IPS-15b (cell line): Measurements from ENCODE around the gene NCR2.
"Not testable (repeated sequence)": the region's sequence is repeated elsewhere in the genome, so short reads cannot be mapped to it uniquely, and the experiment has no call there.

Experiments used
- H3K27me3 ChIP-seq: one replicate; pipeline ENCODE4 v1.6.1; 2013; ENCODE audit warnings: low read length; ENCODE audit not compliant: control insufficient read depth, insufficient read depth
- H3K36me3 ChIP-seq: one replicate; pipeline ENCODE4 v1.6.1; 2013; ENCODE audit warnings: low read length; ENCODE audit not compliant: control insufficient read depth, insufficient read depth
- H3K4me1 ChIP-seq: one replicate; pipeline ENCODE4 v1.6.1; 2013; ENCODE audit warnings: mild to moderate bottlenecking, low read length; ENCODE audit not compliant: control insufficient read depth, insufficient read depth
- H3K4me3 ChIP-seq: one replicate; pipeline ENCODE4 v1.5.1; 2013; ENCODE audit warnings: low read depth, low read length
- H3K9ac ChIP-seq: one replicate; pipeline ENCODE4 v1.6.1; 2013; ENCODE audit warnings: low read depth, mild to moderate bottlenecking, low read length
- H3K9me3 ChIP-seq: one replicate; pipeline ENCODE4 v1.6.1; 2013; ENCODE audit warnings: mild to moderate bottlenecking, low read length; ENCODE audit not compliant: control insufficient read depth, insufficient read depth

Gene NCR2, protein sequence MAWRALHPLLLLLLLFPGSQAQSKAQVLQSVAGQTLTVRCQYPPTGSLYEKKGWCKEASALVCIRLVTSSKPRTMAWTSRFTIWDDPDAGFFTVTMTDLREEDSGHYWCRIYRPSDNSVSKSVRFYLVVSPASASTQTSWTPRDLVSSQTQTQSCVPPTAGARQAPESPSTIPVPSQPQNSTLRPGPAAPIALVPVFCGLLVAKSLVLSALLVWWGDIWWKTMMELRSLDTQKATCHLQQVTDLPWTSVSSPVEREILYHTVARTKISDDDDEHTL

GRCh38 chr6:41335296-41335695, at the start of gene NCR2:
Gene NCR2 (plus strand): TSS chr6:41335608. CDS start chr6:41335877, 269 bp downstream.
- Histone ChIP-seq H3K4me3 (no peak within 1 kb of the TSS), H3K27me3 (no peaks in the 10 kb centered on the region), H3K9me3 (no peaks in the 10 kb centered on the region), H3K36me3 (no peaks in the 10 kb centered on the region), H3K9ac (no peak within 1 kb of the TSS), H3K4me1 (no peaks in the 10 kb centered on the region)

DNA sequence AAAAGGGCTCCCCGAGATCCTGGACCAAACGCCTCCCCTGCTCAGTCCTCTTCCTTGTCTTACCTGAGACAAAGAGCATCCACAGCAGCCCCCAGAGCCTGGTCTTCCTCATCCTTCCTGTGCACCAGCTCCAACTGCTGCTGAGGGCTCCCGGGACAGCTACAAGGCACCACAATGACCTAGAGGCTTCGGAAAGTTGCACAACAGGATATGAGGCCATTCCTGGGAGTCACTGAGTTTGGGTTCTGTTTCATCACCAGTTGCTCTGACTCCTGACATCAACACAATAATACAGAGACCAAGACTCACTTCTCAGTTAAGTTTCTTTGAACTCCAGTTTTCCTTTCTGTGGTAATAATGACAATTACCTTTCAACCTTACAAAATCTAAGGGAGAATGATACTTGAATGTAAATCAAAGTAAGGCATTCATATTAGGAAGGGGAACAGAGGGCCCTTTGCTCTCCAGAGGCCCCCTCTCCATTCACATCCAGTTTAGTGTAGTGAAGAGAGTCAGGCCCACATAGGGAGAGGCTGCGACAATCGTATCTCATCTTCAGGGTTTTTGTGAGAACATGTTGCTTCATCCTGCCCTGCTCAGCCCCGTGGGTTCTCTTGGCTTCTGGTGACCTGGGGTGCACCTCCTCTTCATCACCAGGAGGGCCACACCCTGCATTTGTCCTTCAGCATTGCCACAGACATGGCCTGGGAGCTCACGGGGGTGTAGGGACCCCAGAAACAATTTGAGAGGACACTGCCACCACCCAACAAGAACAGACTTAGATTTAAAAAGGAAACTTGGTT, 48.7 kb upstream of the NCR2 start, which contains the start of gene TREM1:
Gene TREM1, minus strand, starts transcription at position 139 of the 803 bp plus-strand sequence. Its CDS starts 27 bp downstream, at position 112.
- peaks cover 5% of the 10 kb centered on the region for H3K4me1 ChIP-seq
- no peak within 1 kb of the TSS for H3K4me3 ChIP-seq
- H3K9ac ChIP-seq, result no peak within 1 kb of the TSS
- H3K36me3 ChIP-seq, result no peaks in the 10 kb centered on the region
- H3K9me3 ChIP-seq, result no peaks in the 10 kb centered on the region
- peaks cover 40% of the 10 kb centered on the region for H3K27me3 ChIP-seq

- Histone ChIP-seq H3K4me3 (no peak overlapping the region), H3K9ac (no peak overlapping the region), H3K4me1 (peaks cover 5% of the 10 kb centered on the region), H3K27me3 (peaks cover 52% of the 10 kb centered on the region), H3K9me3 (no peaks in the 10 kb centered on the region), H3K36me3 (no peaks in the 10 kb centered on the region)
Measured at GRCh38 chr6:41288030-41288753, 47.2 kb upstream of the NCR2 start.

GRCh38 chr6:41288754-41289129, 46.7 kb upstream of the NCR2 start:
- Histone ChIP-seq H3K4me3 (no peak overlapping the region), H3K27me3 (peaks cover 57% of the 10 kb centered on the region), H3K9me3 (no peaks in the 10 kb centered on the region), H3K36me3 (no peaks in the 10 kb centered on the region), H3K9ac (no peak overlapping the region), H3K4me1 (peaks cover 5% of the 10 kb centered on the region)

DNA sequence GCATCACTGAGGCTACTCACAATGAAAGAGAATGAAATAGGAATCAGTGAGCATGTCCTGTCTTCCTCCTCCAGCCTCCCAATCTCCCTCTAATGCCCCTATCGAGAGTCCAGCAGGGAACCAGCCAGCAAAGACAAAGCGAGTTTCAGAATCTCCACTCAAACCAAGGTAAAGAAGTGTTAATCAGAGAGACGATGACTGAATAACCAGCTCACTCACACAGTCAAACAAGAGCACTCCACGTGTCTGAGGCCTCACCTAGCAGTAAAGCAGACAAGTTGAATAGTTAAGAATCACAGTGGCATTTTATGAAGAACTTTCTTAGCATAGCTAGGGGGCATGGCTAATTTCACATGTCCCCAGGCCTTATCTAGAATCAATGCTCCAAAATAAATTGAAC, 45.6 kb upstream of the NCR2 start:
- H3K9me3 ChIP-seq, result no peaks in the 10 kb centered on the region
- no peaks in the 10 kb centered on the region for H3K36me3 ChIP-seq
- H3K4me1 ChIP-seq, result peaks cover 7% of the 10 kb centered on the region
- no peak overlapping the region for H3K4me3 ChIP-seq
- H3K9ac ChIP-seq, result no peak overlapping the region
- peaks cover 62% of the 10 kb centered on the region for H3K27me3 ChIP-seq

DNA sequence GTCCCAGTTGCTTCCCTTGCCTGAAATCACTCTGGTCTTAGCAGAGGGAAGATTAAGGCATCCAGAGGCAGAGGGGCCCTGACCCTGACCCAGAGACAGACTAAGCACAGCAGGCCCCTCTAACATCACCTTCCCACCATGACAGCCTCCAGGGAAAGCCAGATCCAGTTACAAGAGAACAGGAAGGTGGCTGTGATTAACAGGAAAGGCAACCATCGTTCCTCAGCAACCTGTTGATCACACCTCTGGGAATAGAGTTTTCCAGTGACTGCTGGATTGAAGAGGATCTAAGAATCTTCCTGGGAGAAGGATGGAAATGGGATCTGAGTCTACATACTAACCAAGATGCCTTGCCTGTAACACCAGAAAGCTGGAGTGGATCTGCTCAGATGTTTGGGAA, 43.7 kb upstream of the NCR2 start:
- Histone ChIP-seq H3K27me3 (peaks cover 50% of the 10 kb centered on the region), H3K4me1 (peaks cover 11% of the 10 kb centered on the region), H3K36me3 (no peaks in the 10 kb centered on the region), H3K9me3 (peaks cover 3% of the 10 kb centered on the region), H3K9ac (no peak overlapping the region), H3K4me3 (no peak overlapping the region)

DNA sequence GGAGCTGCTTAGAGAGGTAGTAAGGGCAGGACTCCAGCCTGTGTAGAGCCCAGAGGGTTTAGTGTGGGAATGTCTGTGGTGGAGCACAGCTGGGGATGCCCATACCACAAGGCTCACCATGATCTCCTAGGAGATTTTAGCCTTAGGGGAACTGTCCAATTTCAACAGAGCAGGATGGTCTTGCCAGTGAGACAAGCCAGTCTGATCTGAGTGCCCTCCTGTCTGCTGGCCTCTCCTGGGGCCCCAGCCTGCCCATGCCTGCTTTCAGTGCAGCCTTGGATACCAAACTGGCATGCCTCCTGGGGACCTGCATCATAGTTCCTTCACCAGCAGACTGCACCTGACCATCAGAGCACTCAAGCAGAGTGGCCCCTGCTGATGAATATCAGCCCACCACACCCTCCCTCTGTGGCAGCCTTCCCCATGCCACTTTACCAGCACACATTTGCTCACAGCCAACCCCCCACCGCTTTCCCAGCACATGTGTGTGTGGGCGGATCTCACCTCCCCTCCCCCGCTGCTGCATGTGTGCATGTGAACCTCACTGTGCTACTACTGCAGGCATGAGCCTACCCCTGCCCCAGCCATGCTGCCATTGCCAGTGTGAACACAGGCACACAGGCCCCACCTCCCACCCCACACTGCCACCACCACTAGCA, 41.1 kb upstream of the NCR2 start:
- H3K4me3 ChIP-seq, result no peak overlapping the region
- peaks cover 5% of the 10 kb centered on the region for H3K9me3 ChIP-seq
- no peak overlapping the region for H3K9ac ChIP-seq
- H3K4me1 ChIP-seq, result peaks cover 11% of the 10 kb centered on the region
- H3K27me3 ChIP-seq, result peaks cover 43% of the 10 kb centered on the region
- no peaks in the 10 kb centered on the region for H3K36me3 ChIP-seq

GRCh38 chr6:41297248-41297647, 38.2 kb upstream of the NCR2 start:
- H3K36me3 ChIP-seq, H3K9me3 ChIP-seq, H3K4me3 ChIP-seq, H3K9ac ChIP-seq, H3K4me1 ChIP-seq: not testable (repeated sequence)
- peaks cover 19% of the 10 kb centered on the region for H3K27me3 ChIP-seq

GRCh38 chr6:41298785-41299502, 36.5 kb upstream of the NCR2 start:
- peaks cover 5% of the 10 kb centered on the region for H3K9me3 ChIP-seq
- H3K9ac ChIP-seq, result no peak overlapping the region
- H3K36me3 ChIP-seq, result no peaks in the 10 kb centered on the region
- peaks cover 6% of the 10 kb centered on the region for H3K4me1 ChIP-seq
- H3K27me3 ChIP-seq, result peaks cover 3% of the 10 kb centered on the region
- no peak overlapping the region for H3K4me3 ChIP-seq

DNA sequence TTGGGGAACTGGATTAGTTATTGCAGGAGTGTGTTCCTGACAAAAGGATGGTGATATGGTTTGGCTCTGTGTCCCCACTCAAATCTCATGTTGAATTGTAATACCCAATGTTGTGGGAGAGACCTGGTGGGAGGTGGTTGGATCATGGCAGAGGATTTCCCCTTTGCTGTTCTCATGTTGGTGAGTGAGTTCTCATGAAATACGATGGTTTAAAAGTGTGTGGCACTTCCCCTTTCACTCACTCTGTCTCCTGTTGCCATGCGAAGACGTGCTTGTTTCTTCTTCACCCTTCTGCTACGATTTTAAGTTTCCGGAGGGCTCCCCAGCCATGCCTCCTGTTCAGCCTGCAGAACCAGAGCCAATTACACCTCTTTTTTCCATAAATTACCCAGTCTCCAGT, 32.8 kb upstream of the NCR2 start:
- Histone ChIP-seq H3K27me3 (no peaks in the 10 kb centered on the region), H3K4me3 (no peak overlapping the region), H3K36me3 (no peaks in the 10 kb centered on the region), H3K9me3 (no peaks in the 10 kb centered on the region), H3K4me1 (peaks cover 6% of the 10 kb centered on the region), H3K9ac (no peak overlapping the region)
